Stimulated activated CD8-positive, alpha-beta memory T cell treated with anti-CD3 and anti-CD28 coated beads, Interleukin-15, amount 100 ng/mL, for 4 hours (primary cell): ENCODE results near the gene DIS3L2.

Source experiments
- DNase-seq, 2 donors: peaks; one replicate each; pipeline ENCODE4 v3.0.0-alpha.2; 2020; ENCODE audit warnings: low read depth in 2 of 2

Gene DIS3L2, protein sequence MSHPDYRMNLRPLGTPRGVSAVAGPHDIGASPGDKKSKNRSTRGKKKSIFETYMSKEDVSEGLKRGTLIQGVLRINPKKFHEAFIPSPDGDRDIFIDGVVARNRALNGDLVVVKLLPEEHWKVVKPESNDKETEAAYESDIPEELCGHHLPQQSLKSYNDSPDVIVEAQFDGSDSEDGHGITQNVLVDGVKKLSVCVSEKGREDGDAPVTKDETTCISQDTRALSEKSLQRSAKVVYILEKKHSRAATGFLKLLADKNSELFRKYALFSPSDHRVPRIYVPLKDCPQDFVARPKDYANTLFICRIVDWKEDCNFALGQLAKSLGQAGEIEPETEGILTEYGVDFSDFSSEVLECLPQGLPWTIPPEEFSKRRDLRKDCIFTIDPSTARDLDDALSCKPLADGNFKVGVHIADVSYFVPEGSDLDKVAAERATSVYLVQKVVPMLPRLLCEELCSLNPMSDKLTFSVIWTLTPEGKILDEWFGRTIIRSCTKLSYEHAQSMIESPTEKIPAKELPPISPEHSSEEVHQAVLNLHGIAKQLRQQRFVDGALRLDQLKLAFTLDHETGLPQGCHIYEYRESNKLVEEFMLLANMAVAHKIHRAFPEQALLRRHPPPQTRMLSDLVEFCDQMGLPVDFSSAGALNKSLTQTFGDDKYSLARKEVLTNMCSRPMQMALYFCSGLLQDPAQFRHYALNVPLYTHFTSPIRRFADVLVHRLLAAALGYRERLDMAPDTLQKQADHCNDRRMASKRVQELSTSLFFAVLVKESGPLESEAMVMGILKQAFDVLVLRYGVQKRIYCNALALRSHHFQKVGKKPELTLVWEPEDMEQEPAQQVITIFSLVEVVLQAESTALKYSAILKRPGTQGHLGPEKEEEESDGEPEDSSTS

DNA sequence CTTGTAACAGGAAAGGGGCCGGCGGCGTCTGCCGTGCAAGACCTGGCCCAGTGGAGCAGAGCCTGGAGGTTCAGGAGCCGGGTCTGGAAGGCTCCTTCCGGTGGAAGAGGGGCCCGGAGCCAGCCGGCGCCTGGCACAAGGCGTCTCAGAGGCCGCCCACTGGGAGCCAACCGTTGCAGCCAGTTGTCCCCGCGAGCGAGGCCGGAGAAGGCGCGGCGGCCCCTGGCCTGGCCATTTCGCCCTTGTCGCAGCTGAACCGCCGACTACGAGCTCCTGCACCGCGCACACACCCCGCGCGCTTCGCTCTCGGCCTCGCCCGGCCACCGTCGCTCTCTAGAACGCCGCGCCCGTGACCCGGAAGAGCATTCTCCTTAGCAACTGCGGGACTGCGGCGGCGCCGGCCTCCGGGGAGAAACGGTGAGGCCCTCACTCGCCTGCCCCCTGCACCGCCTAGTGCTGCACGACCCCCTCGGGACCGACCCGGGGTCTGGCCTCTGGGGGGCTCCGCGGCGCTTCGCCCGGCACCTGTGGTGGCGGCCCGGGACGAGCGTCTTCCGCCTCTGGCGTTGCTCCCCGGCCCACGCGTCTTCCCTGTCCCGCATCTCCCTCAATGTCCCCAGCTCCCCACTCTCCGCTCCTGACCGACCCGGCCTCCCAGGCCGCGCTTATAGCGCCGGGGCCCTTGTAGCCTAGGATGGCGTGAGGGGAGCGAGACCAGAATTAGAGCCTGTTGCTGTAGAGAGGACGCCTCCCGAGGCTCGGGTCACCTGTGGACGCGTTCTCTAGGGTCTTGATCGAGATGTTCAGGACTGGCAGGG lies at the start of gene DIS3L2:
Gene DIS3L2 (plus strand): TSS at position 365 of the 818 bp plus-strand sequence. CDS start 53,215 bp downstream, outside the sequence.
- peak; percentile 35 to 50 for DNase-seq

GRCh38 chr2:231914077-231914690 lies 47.3 kb upstream of the DIS3L2 start:
- DNase-seq, result no peak

DNA sequence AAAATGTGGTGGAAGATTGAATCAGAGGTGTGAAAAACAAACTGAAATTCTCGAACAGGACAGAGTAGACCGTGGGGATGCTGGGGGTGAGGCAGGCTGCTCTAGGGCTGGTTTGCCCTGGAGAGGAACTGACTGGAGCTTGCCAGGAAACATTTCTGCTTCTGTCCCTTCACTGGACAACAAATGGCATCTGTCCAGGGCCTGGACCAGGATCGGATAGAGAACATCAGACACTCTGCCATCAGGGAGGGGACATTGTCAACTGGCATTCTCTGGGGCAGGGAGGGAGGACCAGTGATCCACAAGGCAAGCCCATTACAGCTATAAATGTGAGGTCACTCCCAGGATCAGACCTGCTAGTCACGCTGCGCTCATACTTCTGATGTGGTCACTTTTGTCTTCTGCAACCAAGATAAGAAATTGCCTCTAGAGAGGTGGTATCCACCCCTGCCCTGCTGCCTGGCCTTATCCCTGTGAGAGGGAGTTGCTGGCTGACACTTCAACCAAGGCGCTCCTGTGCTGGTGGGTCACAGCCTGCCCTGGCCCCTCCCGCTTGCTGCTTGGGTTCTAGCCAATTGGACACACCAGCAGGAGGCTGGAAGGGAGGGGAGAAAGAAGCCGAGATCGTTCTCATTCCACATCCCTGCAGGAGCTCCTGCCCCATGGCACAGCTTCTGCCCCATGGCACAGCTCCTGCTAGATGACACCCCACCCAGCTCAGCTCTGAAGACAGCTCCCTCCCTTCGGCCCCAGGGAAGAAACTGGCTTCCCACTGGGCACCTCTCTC lies 44.0 kb upstream of the DIS3L2 start:
- DNase-seq, result no peak

DNA sequence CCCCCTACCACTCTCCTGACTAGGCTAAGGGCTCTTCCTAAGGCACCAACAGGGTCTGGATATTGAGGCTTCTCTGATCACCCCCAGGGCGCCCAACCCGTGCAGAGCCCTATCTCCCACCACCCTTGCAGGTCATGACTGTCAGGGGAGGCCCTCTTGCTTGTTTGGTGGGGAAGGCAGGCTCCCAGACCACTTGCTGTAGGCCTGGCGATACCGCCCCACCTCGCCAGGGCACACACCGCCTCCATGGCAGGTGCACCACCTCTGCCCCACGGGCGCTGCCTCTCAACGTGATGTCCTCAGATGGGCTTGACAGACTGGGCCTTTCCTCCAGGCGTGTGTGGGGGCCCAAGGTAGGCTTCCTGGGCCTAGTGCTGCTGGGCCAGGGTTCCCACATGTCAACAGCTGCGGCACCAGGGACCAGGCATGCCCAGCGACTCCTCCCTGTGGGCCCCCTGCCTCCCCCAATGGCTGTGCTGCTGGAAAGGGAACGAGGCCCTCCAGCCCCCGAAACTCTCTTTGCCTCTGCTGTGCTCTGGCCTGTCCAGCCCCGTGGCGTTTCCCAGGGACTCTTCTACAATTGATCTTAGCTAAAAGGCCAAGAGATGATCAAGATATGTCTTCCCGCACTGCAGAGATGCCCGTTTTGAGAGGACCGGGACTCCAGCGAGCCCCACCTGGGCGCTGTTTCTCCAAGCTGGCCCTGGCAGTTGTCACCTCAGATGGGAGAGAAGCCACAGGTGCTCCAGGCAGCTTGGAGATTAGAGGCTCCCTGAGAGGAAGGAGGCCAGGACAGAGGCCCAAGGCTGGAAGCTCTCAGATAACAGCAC lies 42.8 kb upstream of the DIS3L2 start:
- no peak for DNase-seq

DNA sequence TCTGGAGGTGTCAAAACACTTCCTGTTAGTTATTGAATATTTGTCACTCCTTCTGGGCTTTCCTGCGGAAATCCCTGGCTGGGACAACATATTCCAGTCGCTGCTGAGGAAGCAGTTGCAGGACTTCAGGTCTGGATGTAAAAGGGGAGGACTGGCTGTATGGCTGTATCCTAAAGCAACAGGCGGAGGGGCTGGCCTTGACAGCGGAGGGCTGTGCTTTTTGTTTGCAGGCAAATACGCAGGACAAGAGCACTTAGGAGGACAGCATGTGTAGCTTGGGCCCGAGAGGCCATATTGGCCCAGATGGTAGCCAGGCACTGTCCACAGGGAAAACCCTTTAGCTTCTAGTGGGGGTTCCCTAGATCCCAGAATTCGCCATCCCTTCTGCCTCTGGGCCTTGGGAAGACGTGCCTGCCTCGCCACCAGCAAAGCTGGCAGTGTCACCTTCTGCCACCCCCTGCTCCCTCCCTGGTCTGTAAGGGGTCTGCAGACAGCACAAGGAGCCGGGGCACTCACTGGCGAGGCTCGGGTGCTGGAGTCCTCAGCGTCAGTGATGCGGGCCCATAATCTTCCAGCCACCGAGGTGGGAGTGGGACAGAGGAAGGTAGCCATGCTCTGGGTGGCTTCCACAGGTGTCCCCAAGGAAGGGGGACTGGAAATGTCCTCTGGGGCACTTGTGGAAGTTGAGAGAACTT lies 42.0 kb upstream of the DIS3L2 start:
- DNase-seq, result no peak

GRCh38 chr2:231920366-231920765 lies 41.1 kb upstream of the DIS3L2 start:
- no peak for DNase-seq

DNA sequence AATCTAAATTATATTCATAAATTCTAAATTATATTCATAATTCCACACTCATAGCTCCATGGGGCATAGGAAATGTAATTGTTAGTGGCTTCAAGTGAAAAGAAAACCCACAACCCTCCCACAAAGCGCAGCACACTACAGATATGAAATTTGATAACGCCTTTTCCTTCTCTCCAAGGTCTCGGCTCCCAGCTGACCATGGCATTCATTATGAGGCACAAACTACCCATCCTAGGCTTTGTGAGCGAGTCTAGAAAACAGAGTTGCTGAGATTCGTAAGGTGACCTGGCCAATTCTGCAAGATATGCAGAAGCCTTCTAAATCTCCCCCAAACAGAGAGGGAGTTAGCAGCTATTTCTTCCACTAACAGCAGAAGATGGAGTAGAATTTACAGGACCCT lies 40.7 kb upstream of the DIS3L2 start:
- DNase-seq, result no peak

DNA sequence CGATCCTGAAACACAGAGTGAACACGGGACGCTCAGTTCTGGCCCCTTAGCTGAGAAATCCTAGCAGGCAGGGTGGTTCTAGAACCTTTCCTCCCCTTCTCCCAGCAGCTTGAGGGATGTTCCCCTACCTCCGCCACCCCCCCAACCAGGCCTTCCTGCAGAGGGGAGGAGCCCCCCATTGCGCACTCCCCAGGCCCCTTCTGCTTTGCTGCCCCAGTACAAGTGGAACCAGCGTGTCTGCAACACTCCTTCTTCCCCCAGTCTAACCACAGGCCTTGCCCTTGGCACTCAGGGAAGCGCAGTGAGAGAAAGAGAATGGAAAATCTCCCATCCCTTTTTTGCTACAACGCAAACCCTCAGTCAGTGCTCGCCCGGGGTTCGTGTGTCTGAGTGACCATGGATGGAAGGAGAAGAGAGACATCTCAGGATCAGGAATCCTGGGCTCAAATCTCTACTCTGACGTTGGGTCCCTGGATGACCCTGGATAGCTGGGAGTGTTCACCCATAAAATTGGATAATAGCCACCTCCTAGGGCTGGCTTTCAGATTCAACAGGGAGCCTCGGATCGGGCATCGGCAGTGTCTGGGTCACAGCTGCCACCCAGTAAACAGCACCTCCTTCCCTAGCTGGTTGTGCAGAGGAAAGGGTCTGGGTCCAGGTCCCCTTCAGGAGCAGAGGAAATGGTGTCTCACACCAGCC lies 39.1 kb upstream of the DIS3L2 start:
- DNase-seq, result no peak

GRCh38 chr2:231923010-231923344 lies 38.5 kb upstream of the DIS3L2 start:
- no peak for DNase-seq

GRCh38 chr2:231923951-231924888 lies 37.3 kb upstream of the DIS3L2 start:
- no peak for DNase-seq

DNA sequence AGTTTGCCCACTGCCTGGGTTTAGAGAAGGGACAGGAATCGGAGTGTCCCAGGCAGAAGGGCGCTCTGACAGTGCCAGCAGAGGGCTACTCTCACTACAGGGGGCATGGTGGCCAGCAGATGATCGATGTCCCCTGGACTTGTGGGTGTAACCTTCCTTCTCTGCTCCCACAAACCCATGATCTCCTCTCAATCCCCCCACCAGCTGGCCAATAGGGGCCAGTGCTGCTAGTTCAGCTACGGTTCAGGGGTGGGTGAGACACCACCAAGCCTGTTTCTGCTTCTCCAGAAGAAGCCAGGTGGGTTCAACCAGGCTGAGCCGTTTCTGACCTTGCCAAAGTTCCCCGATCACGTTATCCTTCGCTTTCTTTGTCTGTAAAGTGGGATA lies 36.6 kb upstream of the DIS3L2 start:
- no peak for DNase-seq

GRCh38 chr2:231925303-231926179 lies 36.0 kb upstream of the DIS3L2 start:
- DNase-seq, result peak; percentile 14 to 29

DNA sequence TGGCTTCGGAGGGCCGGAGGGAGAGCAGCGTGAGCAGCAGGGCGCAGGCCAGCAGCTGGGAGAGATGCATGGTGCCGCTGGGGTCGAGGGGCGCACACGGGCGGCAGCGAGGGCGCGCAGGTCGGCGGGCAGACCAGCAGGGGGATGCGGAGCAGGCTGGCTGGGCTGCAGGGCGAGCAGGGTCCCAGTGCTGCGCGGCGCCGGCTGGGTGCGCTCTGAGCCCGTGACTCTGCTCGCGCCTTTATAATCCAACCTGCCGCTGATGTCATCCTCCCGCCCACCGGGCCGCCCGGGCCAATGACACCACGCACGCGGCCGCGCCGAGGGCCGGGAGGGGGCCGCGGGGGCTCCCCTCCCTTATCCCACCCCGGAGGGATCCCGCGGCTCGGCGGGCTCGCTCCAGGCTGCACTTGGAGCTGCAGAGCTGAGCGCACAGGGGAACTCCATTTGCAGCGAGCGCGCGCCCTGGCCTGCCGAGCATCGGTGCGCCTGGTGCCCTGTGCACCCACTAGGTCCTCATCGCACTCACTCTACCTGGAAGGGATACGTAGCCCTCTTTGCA lies 35.3 kb upstream of the DIS3L2 start, which contains the start of gene NPPC:
Gene NPPC (minus strand): TSS at position 217 of the 562 bp plus-strand sequence. CDS start 147 bp downstream, at position 70.
- peak; percentile 26 to 44 for DNase-seq

- DNase-seq, result no peak
Measured at GRCh38 chr2:231926761-231927565, 34.5 kb upstream of the DIS3L2 start.

- DNase-seq, result no peak
Measured at GRCh38 chr2:231927566-231927890, 34.0 kb upstream of the DIS3L2 start.
